ENCODE data around the gene C1orf210.

DNA sequence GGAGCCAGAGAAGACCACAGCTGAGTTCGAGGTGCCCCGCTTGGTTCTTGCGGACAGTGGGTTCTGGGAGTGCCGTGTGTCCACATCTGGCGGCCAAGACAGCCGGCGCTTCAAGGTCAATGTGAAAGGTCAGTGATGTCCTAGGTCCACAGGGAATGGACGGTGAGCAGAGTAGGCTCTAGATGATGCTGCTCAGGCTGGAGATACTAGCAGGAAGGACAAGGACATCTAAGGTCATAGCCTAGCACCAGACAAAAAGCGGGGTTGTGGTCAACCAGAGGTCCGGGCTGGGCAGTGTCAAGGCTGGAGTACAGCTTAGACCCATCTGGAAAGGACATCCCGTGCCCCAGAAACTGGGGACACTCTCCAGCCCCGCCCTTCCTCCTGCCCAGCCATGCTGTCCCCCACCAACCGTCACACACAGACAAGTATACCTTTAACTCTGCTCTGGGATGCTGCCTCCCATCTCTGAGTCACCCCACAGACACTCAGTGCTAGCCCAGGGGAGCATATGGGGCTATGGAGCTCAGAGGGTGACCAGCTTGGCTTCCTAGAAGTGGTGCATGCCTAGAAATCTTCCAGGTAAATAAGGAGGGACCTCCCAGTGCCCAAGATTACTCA, 24.1 kb upstream of the C1orf210 start:
- no peak for TF ChIP-seq POLR2A (IDR thresholded peaks at IDR 0.05)
- no peak for TF ChIP-seq CTCF (IDR thresholded peaks at IDR 0.05)

Measured in gastroesophageal sphincter (tissue), 3 donors.